Suprapubic skin (tissue), 4 donors: ENCODE results near the gene EPB41L4B. TPM values are rescaled to one million over a fixed set of nuclear protein-coding genes. Genes with fewer than 3 reads are reported as not detected.

ENCODE experiments used
- DNase-seq, 2 donors: peaks; one replicate each; pipeline ENCODE4 v3.0.0-alpha.2; 2019; ENCODE audit warnings: low spot score in 2 of 2
- H3K27ac ChIP-seq: fragments of 200-600 bp; sonication (generic); one replicate; pipeline ENCODE4 v1.5.1; 2019
- H3K27me3 ChIP-seq: fragments of 200-600 bp; sonication (generic); one replicate; pipeline ENCODE4 v1.5.1; 2019
- H3K36me3 ChIP-seq: fragments of 200-600 bp; sonication (generic); one replicate; pipeline ENCODE4 v1.5.1; 2019
- H3K4me1 ChIP-seq: fragments of 200-600 bp; sonication (generic); one replicate; pipeline ENCODE4 v1.5.1; 2019
- H3K4me3 ChIP-seq: fragments of 200-600 bp; sonication (generic); one replicate; pipeline ENCODE4 v1.5.1; 2019; ENCODE audit warnings: mild to moderate bottlenecking
- H3K9me3 ChIP-seq: fragments of 200-600 bp; sonication (generic); one replicate; pipeline ENCODE4 v1.5.1; 2019
- EP300 ChIP-seq: sonication (generic); formaldehyde crosslinking; IDR thresholded peaks from one replicate; pipeline ENCODE4 v1.6.1; 2017; ENCODE audit warnings: antibody characterized with exemption
- POLR2A ChIP-seq, 2 donors: fragments of 450-650 bp; IDR thresholded peaks; one replicate each; pipeline ENCODE4 v1.6.1; 2017; ENCODE audit warnings: antibody characterized with exemption in 2 of 2, mild to moderate bottlenecking in 2 of 2, moderate library complexity in 2 of 2
- POLR2AphosphoS5 ChIP-seq, 3 donors: sonication (generic); formaldehyde crosslinking; IDR thresholded peaks; one replicate each; pipeline ENCODE4 v1.6.1; 2017; ENCODE audit warnings: antibody characterized with exemption in 3 of 3
- WGBS: methylation state at CpG from one replicate; pipeline ENCODE4 v1.1.5; 2018; 5-methylcytosine and 5-hydroxymethylcytosine counted together
- total RNA-seq, 4 donors: library from RNA; depleted of rRNA; stranded (reverse); fragments of >200 nt; gene quantifications; one replicate each; pipeline ENCODE4 v1.1.0, GENCODE V29; 2016
- TF ChIP-seq, protein P1 (sequence below), 2 donors: fragments of 200-600 bp in 1 of 2; fragments of 450-650 bp in 1 of 2; sonication (generic) in 1 of 2; IDR thresholded peaks; one replicate each; pipeline ENCODE4 v1.5.1; 2016 to 2019; ENCODE audit warnings: antibody characterized with exemption in 2 of 2, mild to moderate bottlenecking in 1 of 2, moderate library complexity in 1 of 2

EPB41L4B gene
- total RNA-seq, 4 donors from 2014 or later = 22.4 to 27.4 (median 25.1) TPM

DNA sequence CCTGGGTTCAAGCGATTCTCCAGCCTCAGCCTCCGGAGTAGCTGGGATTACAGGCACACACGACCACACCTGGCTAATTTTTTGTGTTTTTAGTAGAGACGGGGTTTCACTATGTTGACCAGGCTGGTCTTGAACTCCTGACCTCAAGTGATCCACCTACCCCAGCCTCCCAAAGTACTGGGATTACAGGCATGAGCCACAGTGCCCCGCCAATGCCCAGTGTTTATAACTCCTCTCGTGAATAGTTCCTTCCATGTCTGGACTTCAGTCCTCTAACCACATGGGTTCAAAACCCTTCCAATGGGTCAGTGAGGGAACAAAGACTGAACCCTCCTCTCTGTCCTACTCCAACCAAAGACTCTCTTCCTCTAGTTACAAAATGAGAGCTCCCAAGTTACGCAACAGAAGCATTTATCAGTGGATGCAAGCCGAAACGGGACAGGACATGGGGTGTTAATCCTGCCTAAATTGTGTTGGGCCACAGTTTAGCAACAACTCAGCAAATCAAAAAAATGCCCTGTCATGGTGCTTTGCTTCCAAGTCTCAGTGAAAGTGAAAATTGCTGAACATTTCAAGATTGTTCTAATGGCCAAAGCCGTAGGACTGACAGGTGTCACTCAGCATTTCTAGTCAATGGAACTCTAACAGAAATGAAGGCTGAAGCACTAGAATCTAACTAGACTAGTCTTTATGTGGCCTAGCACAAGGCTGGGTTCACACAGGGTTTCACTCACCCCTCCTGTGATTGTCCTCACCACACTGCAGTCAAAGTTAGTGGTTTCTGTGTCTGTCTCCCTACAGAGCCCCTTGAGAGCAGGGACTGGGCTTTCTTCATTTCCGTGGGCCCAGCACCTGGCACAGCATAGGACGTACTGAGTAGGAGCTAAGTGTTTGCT lies 197.9 kb downstream of the EPB41L4B start:
- no peak overlapping the region for H3K4me3 ChIP-seq
- H3K27ac ChIP-seq = no peak overlapping the region
- no peak for TF ChIP-seq POLR2AphosphoS5 (IDR thresholded peaks at IDR 0.05)
- TF ChIP-seq, protein P1, sequence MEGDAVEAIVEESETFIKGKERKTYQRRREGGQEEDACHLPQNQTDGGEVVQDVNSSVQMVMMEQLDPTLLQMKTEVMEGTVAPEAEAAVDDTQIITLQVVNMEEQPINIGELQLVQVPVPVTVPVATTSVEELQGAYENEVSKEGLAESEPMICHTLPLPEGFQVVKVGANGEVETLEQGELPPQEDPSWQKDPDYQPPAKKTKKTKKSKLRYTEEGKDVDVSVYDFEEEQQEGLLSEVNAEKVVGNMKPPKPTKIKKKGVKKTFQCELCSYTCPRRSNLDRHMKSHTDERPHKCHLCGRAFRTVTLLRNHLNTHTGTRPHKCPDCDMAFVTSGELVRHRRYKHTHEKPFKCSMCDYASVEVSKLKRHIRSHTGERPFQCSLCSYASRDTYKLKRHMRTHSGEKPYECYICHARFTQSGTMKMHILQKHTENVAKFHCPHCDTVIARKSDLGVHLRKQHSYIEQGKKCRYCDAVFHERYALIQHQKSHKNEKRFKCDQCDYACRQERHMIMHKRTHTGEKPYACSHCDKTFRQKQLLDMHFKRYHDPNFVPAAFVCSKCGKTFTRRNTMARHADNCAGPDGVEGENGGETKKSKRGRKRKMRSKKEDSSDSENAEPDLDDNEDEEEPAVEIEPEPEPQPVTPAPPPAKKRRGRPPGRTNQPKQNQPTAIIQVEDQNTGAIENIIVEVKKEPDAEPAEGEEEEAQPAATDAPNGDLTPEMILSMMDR (IDR thresholded peaks at IDR 0.05) = no peak
- TF ChIP-seq POLR2A (IDR thresholded peaks at IDR 0.05) = no peak
- no peak for TF ChIP-seq EP300
- H3K4me1 ChIP-seq = peaks cover 17% of the 10 kb centered on the region
- no peaks in the 10 kb centered on the region for H3K9me3 ChIP-seq
- no peaks in the 10 kb centered on the region for H3K27me3 ChIP-seq
- DNase-seq = no peak
- no peaks in the 10 kb centered on the region for H3K36me3 ChIP-seq
- WGBS = 84% methylated on average over 12 of the region's 12 CpGs

Other genes starting within 250 kb of the EPB41L4B start
- 10 to 100 TPM; 38.6 to 58.9 (median 54.3) TPM for gene TMEM245, start 201.1 kb downstream of the EPB41L4B start, total RNA-seq
- under 1 TPM in 2 of 4 donors, not detected in 2; 0.05 to 0.42 TPM for gene FRRS1L, start 153.8 kb downstream of the EPB41L4B start, total RNA-seq
- gene PTPN3, start 177.2 kb upstream of the EPB41L4B start, total RNA-seq = 10 to 100 TPM; 31.6 to 64.0 (median 38.7) TPM